Prostate gland (tissue), 2 donors: ENCODE data around the gene SPA17. TPM values are rescaled to one million over a fixed set of nuclear protein-coding genes. Genes with fewer than 3 reads are reported as not detected.

Source experiments
- DNase-seq: peaks from one replicate; pipeline ENCODE4 v3.0.0-alpha.2; 2019; ENCODE audit warnings: low spot score
- H3K27ac ChIP-seq, 2 donors: fragments of 200-600 bp; sonication (generic); 2 replicates each; pipeline ENCODE4 v1.5.1; 2017 to 2019
- H3K27me3 ChIP-seq: fragments of 200-600 bp; sonication (generic); replicated peaks from 2 replicates; pipeline ENCODE4 v1.5.1; 2019; ENCODE audit not compliant: insufficient read depth
- H3K36me3 ChIP-seq, 2 donors: fragments of 200-600 bp; sonication (generic); 1 replicate in 1 of 2; 2 replicates in 1 of 2; pipeline versions ENCODE4 v1.5.1 to v1.8.1; 2017 to 2019
- H3K4me1 ChIP-seq: fragments of 200-600 bp; sonication (generic); replicated peaks from 2 replicates; pipeline ENCODE4 v1.5.1; 2019
- H3K4me3 ChIP-seq, 2 donors: fragments of 200-600 bp; sonication (generic); 2 replicates each; pipeline ENCODE4 v1.5.1; 2017 to 2019
- H3K9me3 ChIP-seq: fragments of 200-600 bp; sonication (generic); 2 replicates; pipeline ENCODE4 v1.5.1; 2017
- CTCF ChIP-seq, 4 experiments: fragments of 200-600 bp in 2 of 4; fragments of 450-650 bp in 2 of 4; sonication (generic) in 2 of 4; IDR thresholded peaks; 1 replicate in 3 of 4; 2 replicates in 1 of 4; pipeline ENCODE4 v1.5.1; 2016 to 2019; ENCODE audit warnings: antibody characterized with exemption in 4 of 4, mild to moderate bottlenecking in 2 of 4, moderate library complexity in 2 of 4
- POLR2A ChIP-seq: fragments of 450-650 bp; IDR thresholded peaks from one replicate; pipeline ENCODE4 v1.6.1; 2016; ENCODE audit warnings: antibody characterized with exemption, mild to moderate bottlenecking
- POLR2AphosphoS5 ChIP-seq: sonication (generic); formaldehyde crosslinking; IDR thresholded peaks from one replicate; pipeline ENCODE4 v1.6.1; 2017; ENCODE audit warnings: antibody characterized with exemption
- WGBS: methylation state at CpG from one replicate; pipeline ENCODE4 v1.1.5; 2018; 5-methylcytosine and 5-hydroxymethylcytosine counted together
- intact Hi-C: fragments of 100-400 bp; cut with DNase I; formaldehyde crosslinking; loops from one replicate; pipeline ENCODE4 v1.14.2; 2022
- total RNA-seq, 2 donors: library from RNA; depleted of rRNA; stranded (reverse); fragments of >200 nt; gene quantifications; one replicate each; pipeline ENCODE4 v1.1.0, GENCODE V29; 2016

Gene SPA17
- total RNA-seq, 2 donors from 2014 or later, result 14.7 to 20.8 TPM

GRCh38 chr11:124642628-124643027, 31.1 kb upstream of the SPA17 start:
- H3K4me3 ChIP-seq, result no peak overlapping the region
- intact Hi-C loops, result no loop called here
- H3K27ac ChIP-seq, result no peak overlapping the region
- TF ChIP-seq POLR2A, result no peak
- no peak for TF ChIP-seq CTCF (IDR thresholded peaks at IDR 0.05)
- TF ChIP-seq POLR2AphosphoS5, result no peak
- no peaks in the 10 kb centered on the region for H3K27me3 ChIP-seq
- no peaks in the 10 kb centered on the region for H3K9me3 ChIP-seq
- WGBS, result 98% methylated on average over 3 of the region's 3 CpGs
- no peaks in the 10 kb centered on the region for H3K4me1 ChIP-seq
- no peaks in the 10 kb centered on the region for H3K36me3 ChIP-seq
- DNase-seq, result no peak

DNA sequence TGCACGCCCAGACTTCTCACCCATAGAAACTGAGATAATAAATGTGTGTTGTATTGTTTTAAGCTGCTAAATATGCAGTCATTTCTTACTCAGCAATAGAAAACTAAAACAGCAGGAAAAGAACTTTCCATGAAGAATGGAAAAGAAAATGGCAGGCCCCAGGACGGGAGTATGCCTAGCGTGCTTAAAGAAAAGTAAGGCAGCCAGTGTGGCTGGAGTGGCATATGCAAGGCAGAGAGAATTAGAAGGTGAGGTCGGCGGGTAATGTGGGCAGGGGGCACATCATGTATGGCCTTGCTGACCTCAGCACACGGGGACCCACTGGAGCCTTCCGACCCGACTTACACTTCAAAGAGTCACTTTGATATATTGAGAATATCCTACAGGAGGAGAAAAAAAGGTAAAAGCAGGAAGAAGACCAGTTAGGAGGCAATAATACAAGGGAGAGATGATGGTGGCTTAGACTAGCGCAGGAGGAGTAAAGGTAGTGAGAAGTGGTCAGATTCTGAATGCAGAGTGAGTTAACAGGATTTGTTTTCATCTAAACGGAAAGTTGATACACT, 30.6 kb upstream of the SPA17 start:
- 85% methylated on average over 10 of the region's 10 CpGs for WGBS
- Histone ChIP-seq H3K9me3 (no peaks in the 10 kb centered on the region), H3K4me1 (no peaks in the 10 kb centered on the region), H3K27ac (no peak overlapping the region), H3K36me3 (no peaks in the 10 kb centered on the region), H3K27me3 (no peaks in the 10 kb centered on the region), H3K4me3 (no peak overlapping the region)
- no peak for DNase-seq
- TF ChIP-seq POLR2A (no peak), POLR2AphosphoS5 (no peak), CTCF (IDR thresholded peaks at IDR 0.05) (no peak)
- intact Hi-C loops, result no loop called here

DNA sequence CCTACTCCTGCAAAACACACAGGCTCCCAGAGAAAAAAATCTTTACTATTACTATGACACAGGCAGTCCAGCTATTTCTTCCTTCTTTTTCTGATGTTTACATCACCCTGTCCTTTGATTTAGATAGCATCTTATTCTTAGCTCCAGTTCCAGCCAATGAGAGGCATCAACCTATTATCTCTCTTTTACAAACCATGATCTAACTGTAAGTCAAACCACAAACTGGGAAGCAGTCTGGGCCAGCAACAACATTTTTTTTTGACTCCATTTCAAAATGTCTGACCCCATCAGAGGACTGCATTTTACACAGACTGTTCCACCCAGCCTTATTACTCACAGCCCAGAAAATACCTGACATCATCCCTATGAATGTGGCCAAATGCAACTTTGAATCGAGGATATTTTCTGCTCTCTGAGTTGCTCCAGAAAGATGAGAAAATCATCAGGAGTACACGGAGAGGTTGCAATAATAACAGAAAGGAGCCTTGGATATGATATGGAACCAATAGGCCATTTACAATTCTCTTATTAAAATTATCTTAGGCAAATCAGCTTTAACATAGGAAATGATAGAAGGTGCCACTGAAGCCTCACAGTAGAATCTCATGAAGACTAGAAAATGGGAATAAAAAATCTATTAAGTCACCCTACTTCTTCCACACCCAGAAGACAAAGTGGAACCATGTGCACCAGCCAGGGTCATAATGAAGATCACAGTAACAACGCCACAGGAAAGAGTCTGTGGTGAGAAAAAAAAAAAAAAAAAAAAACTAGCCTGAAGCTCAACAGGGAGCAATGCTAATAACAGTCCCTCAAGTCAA, 29.9 kb upstream of the SPA17 start:
- 20% methylated on average over 3 of the region's 3 CpGs for WGBS
- no peaks in the 10 kb centered on the region for H3K4me1 ChIP-seq
- no peak for TF ChIP-seq POLR2AphosphoS5
- TF ChIP-seq CTCF (IDR thresholded peaks at IDR 0.05), result no peak
- TF ChIP-seq POLR2A, result no peak
- no peak for DNase-seq
- no peak overlapping the region for H3K4me3 ChIP-seq
- no peaks in the 10 kb centered on the region for H3K36me3 ChIP-seq
- H3K9me3 ChIP-seq, result no peaks in the 10 kb centered on the region
- no peak overlapping the region for H3K27ac ChIP-seq
- intact Hi-C loops, result no loop called here
- H3K27me3 ChIP-seq, result no peaks in the 10 kb centered on the region

DNA sequence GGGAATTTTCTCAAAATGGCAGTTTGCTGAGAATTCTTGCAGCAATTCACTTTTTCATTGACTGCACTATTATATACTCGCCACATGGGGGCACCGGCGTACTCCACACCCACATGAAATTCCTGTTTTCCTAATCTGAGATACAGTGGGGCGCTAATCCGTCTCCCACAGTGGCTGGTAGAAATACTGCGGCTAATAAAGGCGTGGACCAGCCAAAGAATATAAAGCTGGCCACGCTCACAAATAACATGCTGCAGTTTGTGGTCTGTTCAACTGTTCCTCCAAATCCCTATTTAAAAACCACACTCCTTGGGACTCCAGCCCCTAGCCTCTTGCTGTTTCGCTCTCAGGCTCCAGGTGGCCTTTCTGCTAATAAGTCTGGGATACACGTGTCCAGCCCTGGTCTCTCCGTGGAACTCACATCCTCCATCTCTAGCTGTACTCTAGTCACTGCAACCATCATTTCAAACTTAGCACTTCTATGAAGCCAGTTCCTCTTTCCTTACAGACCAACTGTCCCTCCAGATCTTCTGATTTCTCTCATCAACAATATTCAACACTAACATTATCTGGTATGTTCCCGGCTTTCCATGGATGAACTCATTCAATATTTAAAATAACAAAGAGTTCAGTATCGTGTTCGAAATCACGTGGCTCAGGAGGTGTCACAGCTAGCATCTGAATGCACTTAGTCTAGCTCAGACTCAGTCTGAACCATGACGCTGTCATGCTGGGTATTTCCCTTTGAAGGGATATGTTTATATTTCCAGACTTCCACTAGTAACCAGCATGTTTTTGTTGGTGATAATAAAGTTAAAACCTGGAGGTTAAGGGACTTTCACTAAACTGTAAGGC, 29.1 kb upstream of the SPA17 start:
- Histone ChIP-seq H3K9me3 (no peaks in the 10 kb centered on the region), H3K36me3 (no peaks in the 10 kb centered on the region), H3K27me3 (no peaks in the 10 kb centered on the region), H3K4me3 (peak overlapping the region in 1 of 2 donors; percentile 12), H3K4me1 (no peaks in the 10 kb centered on the region), H3K27ac (no peak overlapping the region)
- TF ChIP-seq POLR2A (no peak), CTCF (IDR thresholded peaks at IDR 0.05) (peak; percentile 61 to 77 (median 68))
- peak; percentile 19 for DNase-seq
- intact Hi-C loops, result no loop called here
- 23% methylated on average over 16 of the region's 16 CpGs for WGBS
